ENCODE data around the gene DIP2C.

Gene DIP2C

GRCh38 chr10:297567-297966 is 391.9 kb downstream of the DIP2C start:
- DNase-seq (ENCODE audit: low read depth) = no peak

GRCh38 chr10:293636-294035 is 395.8 kb downstream of the DIP2C start:
- no peak for DNase-seq (ENCODE audit: low read depth)

- no peak for DNase-seq (ENCODE audit: low read depth)
Observed at GRCh38 chr10:290026-290725, 399.3 kb downstream of the DIP2C start.

- DNase-seq (ENCODE audit: low read depth) = no peak
Observed at GRCh38 chr10:289581-289980, 399.9 kb downstream of the DIP2C start.

- DNase-seq (ENCODE audit: low read depth) = no peak
Observed at GRCh38 chr10:288316-289200, 400.9 kb downstream of the DIP2C start.

GRCh38 chr10:287814-288213 is 401.7 kb downstream of the DIP2C start:
- no peak for DNase-seq (ENCODE audit: low read depth)

- no peak for DNase-seq (ENCODE audit: low read depth)
Observed at GRCh38 chr10:287026-287709, 402.3 kb downstream of the DIP2C start.

DNA sequence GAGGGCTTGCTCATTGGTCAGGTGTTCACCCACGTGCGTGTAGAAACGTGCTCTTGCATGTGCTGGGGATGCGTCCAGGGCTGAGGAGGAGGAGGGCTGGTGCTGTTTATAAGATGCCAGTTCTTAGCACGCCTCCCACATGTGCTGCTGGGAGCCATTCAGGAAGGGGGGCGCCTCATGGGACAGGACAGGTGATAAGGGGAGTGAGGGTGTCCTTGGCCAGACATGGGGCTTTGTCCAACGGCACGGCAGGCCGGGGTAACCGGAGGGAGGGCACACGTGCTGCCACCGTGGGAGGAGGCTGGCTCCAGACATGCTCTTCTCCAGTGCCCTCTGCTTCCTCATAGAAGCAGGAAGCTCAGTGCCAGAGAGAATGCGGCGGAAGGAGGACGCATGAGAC is 404.3 kb downstream of the DIP2C start:
- no peak for DNase-seq (ENCODE audit: low read depth)

DNA sequence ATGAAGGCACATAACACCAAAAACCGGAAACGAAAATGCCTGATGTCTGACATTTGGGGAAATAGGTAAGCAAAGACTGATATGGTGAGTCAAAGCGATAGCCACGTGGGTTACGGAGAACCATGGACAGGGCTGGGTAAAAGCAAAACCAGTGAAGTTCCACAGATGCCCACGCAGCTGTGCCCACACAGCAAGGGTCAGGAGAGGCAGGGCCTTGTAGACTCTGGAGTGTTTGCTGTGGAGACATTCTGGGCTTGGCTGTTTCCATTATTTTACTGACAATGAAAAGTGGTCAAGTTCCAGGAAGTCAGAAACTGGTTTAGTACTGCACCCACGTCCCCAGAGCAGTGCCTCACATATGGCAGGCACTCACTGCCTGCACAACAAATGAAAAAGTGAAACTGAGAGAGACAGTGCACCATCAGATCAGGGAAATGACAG is 405.5 kb downstream of the DIP2C start:
- no peak for DNase-seq (ENCODE audit: low read depth)

DNA sequence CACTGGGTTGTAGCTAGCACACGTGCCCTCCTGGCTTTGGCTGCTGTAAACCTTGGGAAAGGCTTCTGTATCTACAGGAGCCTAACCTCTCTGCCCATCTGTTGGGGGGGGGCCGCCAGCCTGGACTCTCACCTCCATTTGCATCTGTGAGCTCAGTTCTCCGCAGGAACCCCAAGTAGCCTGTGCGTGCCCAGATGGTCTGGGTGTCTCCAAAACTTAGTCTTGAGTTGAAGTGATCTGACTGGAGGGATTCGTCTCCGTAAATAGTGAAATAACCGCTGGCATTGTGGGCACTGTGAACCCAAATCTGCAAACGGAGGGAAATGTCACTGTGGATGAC is 406.4 kb downstream of the DIP2C start:
- DNase-seq (ENCODE audit: low read depth) = no peak

GRCh38 chr10:282294-283139 is 407.0 kb downstream of the DIP2C start:
- no peak for DNase-seq (ENCODE audit: low read depth)

DNA sequence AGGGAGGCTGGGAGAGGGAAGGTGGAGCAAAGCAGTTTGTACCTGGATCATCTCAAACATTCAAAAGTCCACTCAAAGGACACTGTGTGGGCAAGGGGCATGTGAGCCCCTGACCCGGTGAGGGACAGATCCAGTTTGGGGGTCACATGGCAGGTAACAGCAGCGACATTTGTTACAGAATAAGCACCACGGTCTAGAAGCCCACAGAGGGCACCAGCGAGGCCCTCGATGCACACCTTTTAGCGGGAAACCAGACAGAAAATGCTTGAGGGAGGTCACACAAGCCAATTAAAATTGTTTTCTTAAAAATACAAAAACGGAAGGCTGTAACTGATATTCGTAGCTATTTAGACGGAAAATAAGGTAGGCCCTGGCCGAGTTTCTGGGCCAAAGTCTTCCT is 409.8 kb downstream of the DIP2C start:
- DNase-seq (ENCODE audit: low read depth) = no peak

DNA sequence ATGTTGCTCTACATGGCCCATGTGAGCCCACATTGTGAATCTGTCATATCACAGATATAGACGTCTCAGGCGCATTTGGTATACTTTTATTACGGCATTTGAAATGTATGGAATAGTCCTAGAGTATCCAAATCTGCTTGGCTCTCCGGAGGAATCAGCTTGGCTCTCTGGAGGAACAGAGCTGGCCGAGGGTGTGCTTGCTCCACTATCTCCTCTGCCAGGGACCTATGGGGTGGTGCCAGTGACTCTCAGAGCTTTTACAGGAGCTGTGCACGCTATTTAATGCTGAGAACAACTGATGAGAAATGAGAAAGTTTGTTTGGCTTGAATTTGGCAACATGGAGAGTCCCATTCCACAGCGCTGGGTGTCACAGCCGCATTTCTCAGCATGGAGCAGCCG is 410.2 kb downstream of the DIP2C start:
- no peak for DNase-seq (ENCODE audit: low read depth)

- DNase-seq (ENCODE audit: low read depth) = no peak
Observed at GRCh38 chr10:278707-279106, 410.8 kb downstream of the DIP2C start.

GRCh38 chr10:277963-278362 is 411.5 kb downstream of the DIP2C start:
- no peak for DNase-seq (ENCODE audit: low read depth)

- no peak for DNase-seq (ENCODE audit: low read depth)
Observed at GRCh38 chr10:275680-276079, 413.8 kb downstream of the DIP2C start.

DNA sequence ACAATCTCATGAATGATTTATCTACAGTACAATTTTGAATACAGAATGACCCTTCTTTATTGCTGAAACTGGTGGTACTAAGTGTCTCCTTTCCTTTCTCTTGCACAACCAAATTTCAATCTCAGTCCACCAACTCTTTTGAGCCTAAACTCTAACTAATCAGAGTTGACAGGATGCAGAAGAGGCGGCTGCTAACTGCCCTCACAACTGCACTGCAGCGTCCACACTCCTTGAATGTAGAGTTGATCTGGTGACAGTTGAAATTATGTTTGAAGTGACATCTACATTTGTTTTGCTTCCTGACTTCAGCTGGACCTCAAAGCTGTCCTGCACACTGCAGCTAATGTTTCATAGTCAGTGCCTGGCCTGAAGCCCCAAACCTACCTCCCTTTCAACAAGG is 414.6 kb downstream of the DIP2C start:
- DNase-seq (ENCODE audit: low read depth) = no peak

GRCh38 chr10:273088-273487 is 416.4 kb downstream of the DIP2C start:
- DNase-seq (ENCODE audit: low read depth) = no peak

- DNase-seq (ENCODE audit: low read depth) = no peak
Observed at GRCh38 chr10:271722-272121, 417.7 kb downstream of the DIP2C start.

DNA sequence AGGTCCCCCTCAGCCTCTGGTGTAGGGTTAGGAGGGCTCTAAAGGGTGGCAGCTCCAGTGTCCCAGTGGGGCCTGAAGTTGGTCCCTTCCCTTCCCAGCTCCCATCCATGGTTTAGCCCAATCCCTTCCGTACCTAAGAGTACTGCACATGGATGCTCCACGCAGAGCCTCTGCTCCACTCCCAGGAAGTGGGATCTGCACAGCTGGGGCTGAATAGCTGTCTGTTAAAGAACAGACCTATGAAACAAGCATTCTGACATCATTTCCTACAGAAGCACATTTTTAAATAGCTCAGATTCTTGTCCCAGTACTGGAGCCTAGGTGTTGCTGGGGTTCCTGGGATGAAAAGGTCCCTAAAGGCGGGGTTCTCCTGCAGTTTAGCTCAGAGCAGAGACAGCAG is 418.3 kb downstream of the DIP2C start:
- no peak for DNase-seq (ENCODE audit: low read depth)

- no peak for DNase-seq (ENCODE audit: low read depth)
Observed at GRCh38 chr10:269440-270074, 419.9 kb downstream of the DIP2C start.

DNA sequence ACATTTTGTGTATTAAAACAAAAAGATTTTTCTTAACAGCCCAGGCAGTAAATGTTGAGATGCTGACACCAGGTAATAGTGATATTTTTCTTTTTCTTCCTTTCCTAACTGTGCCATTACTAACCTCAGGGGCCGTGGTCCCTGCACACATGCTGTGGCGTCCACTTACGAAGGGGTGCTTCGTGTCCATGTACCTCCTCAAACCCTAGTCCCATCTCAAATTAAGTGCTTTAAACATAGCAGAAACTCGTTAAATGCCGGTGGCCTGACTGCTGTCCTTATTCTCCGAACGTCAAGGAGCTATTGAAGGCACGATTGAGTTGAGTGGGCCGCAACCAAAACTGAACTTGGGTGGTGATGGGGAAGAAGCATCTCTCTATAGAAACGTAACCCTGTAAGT is 421.8 kb downstream of the DIP2C start:
- no peak for DNase-seq (ENCODE audit: low read depth)

Data from stimulated activated CD8-positive, alpha-beta memory T cell treated with anti-CD3 and anti-CD28 coated beads, Interleukin-12 subunit alpha, Interleukin-12 subunit beta, amount 100 ng/mL, for 1 hour (primary cell).